Bronchial epithelial cell (primary cell): ENCODE measurements around the gene TRABD2B. TPM values are rescaled to one million over a fixed set of nuclear protein-coding genes. Genes with fewer than 3 reads are reported as not detected.
A peak's percentile ranks its signal among the peaks of the same experiment; 100 is the strongest.

Experiments
- DNase-seq: peaks from one replicate; pipeline ENCODE4 v3.0.0-alpha.2; 2010; ENCODE audit warnings: low read depth
- FAIRE-seq: peaks from 2 replicates; lab custom pipeline; 2011; peaks lifted over from hg19 to GRCh38; lab: Jason Lieb, UNC
- H3K27me3 ChIP-seq: 2 replicates; pipeline ENCODE4 v1.5.1; 2011; ENCODE audit warnings: low read length; ENCODE audit not compliant: control insufficient read depth, insufficient read depth
- H3K36me3 ChIP-seq: 2 replicates; pipeline ENCODE4 v1.5.1; 2011; ENCODE audit warnings: low read length; ENCODE audit not compliant: control insufficient read depth, insufficient read depth
- H3K4me3 ChIP-seq: 2 replicates; pipeline ENCODE4 v1.5.1; 2011; ENCODE audit warnings: mild to moderate bottlenecking, low read depth, low read length, control low read depth
- total RNA-seq: library from RNA; depleted of rRNA; stranded (reverse); fragments of >200 nt; gene quantifications from 2 replicates; pipeline ENCODE4 v1.2.1, GENCODE V29; 2014
- TF ChIP-seq, protein P1 (sequence below): IDR thresholded peaks from 2 replicates; pipeline ENCODE4 v1.5.1; 2011; ENCODE audit warnings: mild to moderate bottlenecking, moderate library complexity, low read length, control low read depth, inconsistent platforms; ENCODE audit not compliant: insufficient read depth, severe bottlenecking

TRABD2B gene
- total RNA-seq, 1 donor from 2014 or later = under 0.01 TPM

GRCh38 chr1:47975302-47975921 is 21.8 kb downstream of the TRABD2B start:
- DNase-seq (no peak), FAIRE-seq (no peak)
- Histone ChIP-seq H3K36me3 (no peaks in the 10 kb centered on the region), H3K4me3 (no peak overlapping the region), H3K27me3 (no peaks in the 10 kb centered on the region)
- TF ChIP-seq, protein P1, sequence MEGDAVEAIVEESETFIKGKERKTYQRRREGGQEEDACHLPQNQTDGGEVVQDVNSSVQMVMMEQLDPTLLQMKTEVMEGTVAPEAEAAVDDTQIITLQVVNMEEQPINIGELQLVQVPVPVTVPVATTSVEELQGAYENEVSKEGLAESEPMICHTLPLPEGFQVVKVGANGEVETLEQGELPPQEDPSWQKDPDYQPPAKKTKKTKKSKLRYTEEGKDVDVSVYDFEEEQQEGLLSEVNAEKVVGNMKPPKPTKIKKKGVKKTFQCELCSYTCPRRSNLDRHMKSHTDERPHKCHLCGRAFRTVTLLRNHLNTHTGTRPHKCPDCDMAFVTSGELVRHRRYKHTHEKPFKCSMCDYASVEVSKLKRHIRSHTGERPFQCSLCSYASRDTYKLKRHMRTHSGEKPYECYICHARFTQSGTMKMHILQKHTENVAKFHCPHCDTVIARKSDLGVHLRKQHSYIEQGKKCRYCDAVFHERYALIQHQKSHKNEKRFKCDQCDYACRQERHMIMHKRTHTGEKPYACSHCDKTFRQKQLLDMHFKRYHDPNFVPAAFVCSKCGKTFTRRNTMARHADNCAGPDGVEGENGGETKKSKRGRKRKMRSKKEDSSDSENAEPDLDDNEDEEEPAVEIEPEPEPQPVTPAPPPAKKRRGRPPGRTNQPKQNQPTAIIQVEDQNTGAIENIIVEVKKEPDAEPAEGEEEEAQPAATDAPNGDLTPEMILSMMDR = no peak

GRCh38 chr1:47972864-47973432 is 24.2 kb downstream of the TRABD2B start:
- FAIRE-seq = no peak
- no peak for DNase-seq
- TF ChIP-seq, protein P1 = peak; percentile 54
- no peak overlapping the region for H3K4me3 ChIP-seq
- no peaks in the 10 kb centered on the region for H3K36me3 ChIP-seq
- peaks cover 3% of the 10 kb centered on the region for H3K27me3 ChIP-seq

GRCh38 chr1:47971385-47972160 is 25.6 kb downstream of the TRABD2B start:
- TF ChIP-seq, protein P1 = no peak
- FAIRE-seq (no peak), DNase-seq (no peak)
- Histone ChIP-seq H3K27me3 (peaks cover 3% of the 10 kb centered on the region), H3K36me3 (no peaks in the 10 kb centered on the region), H3K4me3 (no peak overlapping the region)

DNA sequence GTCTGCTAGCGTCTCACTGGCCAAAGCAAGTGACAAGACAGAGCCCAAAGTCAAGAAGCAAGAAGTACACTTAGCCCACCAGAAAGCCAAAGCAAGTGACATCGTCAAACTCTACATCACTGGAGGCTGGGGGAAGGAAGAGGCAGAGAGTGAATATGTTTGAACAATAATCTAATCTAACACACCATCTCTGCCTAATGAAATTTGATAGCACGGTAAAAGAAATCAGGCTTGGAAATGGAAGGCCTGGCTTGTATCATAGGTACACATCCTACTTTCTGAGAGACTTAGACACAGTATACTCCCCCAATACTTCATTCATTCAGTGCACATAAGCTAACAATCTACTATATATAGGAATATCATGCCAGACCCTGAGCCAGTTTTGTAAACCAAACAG is 26.3 kb downstream of the TRABD2B start:
- peak; percentile 13 for FAIRE-seq
- TF ChIP-seq, protein P1 = no peak
- no peak overlapping the region for H3K4me3 ChIP-seq
- peaks cover 3% of the 10 kb centered on the region for H3K27me3 ChIP-seq
- no peak for DNase-seq
- H3K36me3 ChIP-seq = no peaks in the 10 kb centered on the region

- no peak overlapping the region for H3K4me3 ChIP-seq
- no peaks in the 10 kb centered on the region for H3K36me3 ChIP-seq
- TF ChIP-seq, protein P1 = no peak
- H3K27me3 ChIP-seq = peaks cover 3% of the 10 kb centered on the region
- no peak for FAIRE-seq
- no peak for DNase-seq
Measured at GRCh38 chr1:47969478-47969877, 27.7 kb downstream of the TRABD2B start.
